ENCODE measurements around the gene GPATCH4.
"Not testable (repeated sequence)": the region's sequence is repeated elsewhere in the genome, so short reads cannot be mapped to it uniquely, and the experiment has no call there.

Gene GPATCH4

GRCh38 chr1:156625436-156626078 lies 24.3 kb upstream of the GPATCH4 start:
- DNase-seq, result peak; percentile 46 to 69

GRCh38 chr1:156624814-156625435 lies 23.6 kb upstream of the GPATCH4 start:
- no peak for DNase-seq

GRCh38 chr1:156623946-156624813 lies 22.9 kb upstream of the GPATCH4 start:
- DNase-seq, result peak; percentile 15 to 47

GRCh38 chr1:156622581-156623297 lies 21.5 kb upstream of the GPATCH4 start:
- DNase-seq, result no peak

- no peak for DNase-seq
Measured at GRCh38 chr1:156619582-156619955, 18.3 kb upstream of the GPATCH4 start.

GRCh38 chr1:156618853-156619581 lies 17.7 kb upstream of the GPATCH4 start, which contains the start of gene HAPLN2:
TSS of gene HAPLN2 (plus strand) at chr1:156619415. CDS start at chr1:156623491, 4,076 bp downstream.
- no peak for DNase-seq

- no peak for DNase-seq
Measured at GRCh38 chr1:156616463-156616862, 15.2 kb upstream of the GPATCH4 start.

GRCh38 chr1:156615946-156616345 lies 14.7 kb upstream of the GPATCH4 start:
- DNase-seq, result no peak

GRCh38 chr1:156612666-156613065 lies 11.4 kb upstream of the GPATCH4 start:
- DNase-seq, result no peak

GRCh38 chr1:156610072-156610471 lies 8.8 kb upstream of the GPATCH4 start:
- not testable (repeated sequence) for DNase-seq

- peak; percentile 45 to 51 for DNase-seq
Measured at GRCh38 chr1:156608981-156609380, 7.7 kb upstream of the GPATCH4 start.

- peak; percentile 33 to 63 for DNase-seq
Measured at GRCh38 chr1:156608036-156608674, 6.9 kb upstream of the GPATCH4 start.

- not testable (repeated sequence) for DNase-seq
Measured at GRCh38 chr1:156607344-156607743, 6.1 kb upstream of the GPATCH4 start.

- DNase-seq, result no peak
Measured at GRCh38 chr1:156602557-156602993, 1.3 kb upstream of the GPATCH4 start.

GRCh38 chr1:156601892-156602291 lies 613 bp upstream of the GPATCH4 start:
- no peak for DNase-seq

GRCh38 chr1:156600733-156601121 lies 552 bp downstream of the GPATCH4 start:
- DNase-seq, result no peak

- no peak for DNase-seq
Measured at GRCh38 chr1:156599811-156600210, 1.5 kb downstream of the GPATCH4 start.

GRCh38 chr1:156598731-156599432 lies 2.4 kb downstream of the GPATCH4 start:
- DNase-seq, result no peak

GRCh38 chr1:156598125-156598524 lies 3.2 kb downstream of the GPATCH4 start:
- no peak for DNase-seq

GRCh38 chr1:156596426-156596825 lies 4.9 kb downstream of the GPATCH4 start:
- DNase-seq, result no peak

GRCh38 chr1:156595016-156595415 lies 6.3 kb downstream of the GPATCH4 start:
- no peak for DNase-seq
